LHCN-M2 (cell line): Measurements from ENCODE around the gene CD44. TPM values are rescaled to one million over a fixed set of nuclear protein-coding genes. Genes with fewer than 3 reads are reported as not detected.

Experiments
- DNase-seq: peaks from one replicate; pipeline ENCODE4 v3.0.0-alpha.2; 2012; ENCODE audit warnings: low read depth
- total RNA-seq: library from RNA; depleted of rRNA; stranded (reverse); fragments of >200 nt; gene quantifications from 2 replicates; pipeline ENCODE4 v1.2.3, GENCODE V29; 2014

Gene CD44
- total RNA-seq, 1 experiment from 2014 or later, result 215 TPM

GRCh38 chr11:35177370-35177769, 38.4 kb downstream of the CD44 start:
- no peak for DNase-seq

GRCh38 chr11:35178067-35178805, 39.3 kb downstream of the CD44 start:
- no peak for DNase-seq

GRCh38 chr11:35178873-35179272, 39.9 kb downstream of the CD44 start:
- peak; percentile 39 for DNase-seq

GRCh38 chr11:35179466-35180135, 40.6 kb downstream of the CD44 start:
- no peak for DNase-seq

- DNase-seq, result no peak
These were observed 41.6 kb downstream of the CD44 start for GRCh38 chr11:35180317-35181233.

- no peak for DNase-seq
These were observed 43.5 kb downstream of the CD44 start for GRCh38 chr11:35182317-35182939.

- DNase-seq, result no peak
These were observed 44.5 kb downstream of the CD44 start for GRCh38 chr11:35183326-35183925.

GRCh38 chr11:35185696-35186095, 46.7 kb downstream of the CD44 start:
- no peak for DNase-seq

GRCh38 chr11:35187996-35188395, 49.0 kb downstream of the CD44 start:
- DNase-seq, result no peak

GRCh38 chr11:35190804-35191348, 51.9 kb downstream of the CD44 start:
- no peak for DNase-seq

GRCh38 chr11:35192347-35192746, 53.4 kb downstream of the CD44 start:
- DNase-seq, result no peak

- DNase-seq, result no peak
These were observed 54.8 kb downstream of the CD44 start for GRCh38 chr11:35193767-35194166.

GRCh38 chr11:35197292-35197691, 58.3 kb downstream of the CD44 start:
- no peak for DNase-seq

- no peak for DNase-seq
These were observed 61.9 kb downstream of the CD44 start for GRCh38 chr11:35200811-35201341.

GRCh38 chr11:35204614-35205013, 65.6 kb downstream of the CD44 start:
- DNase-seq, result no peak

- DNase-seq, result no peak
These were observed 67.6 kb downstream of the CD44 start for GRCh38 chr11:35206616-35207015.

- no peak for DNase-seq
These were observed 68.8 kb downstream of the CD44 start for GRCh38 chr11:35207471-35208403.

GRCh38 chr11:35208795-35209194, 69.8 kb downstream of the CD44 start:
- no peak for DNase-seq

- no peak for DNase-seq
These were observed 72.0 kb downstream of the CD44 start for GRCh38 chr11:35210876-35211546.
